ENCODE data around the gene CNKSR1.

GRCh38 chr1:26213335-26213905 lies 36.1 kb downstream of the CNKSR1 start:
- TF ChIP-seq MEIS1 (CRISPR knock-in tag; IDR thresholded peaks at IDR 0.05; ENCODE audit: borderline replicate concordance) (no peak), CREB1 (IDR thresholded peaks at IDR 0.05) (no peak), CREB1 (CRISPR knock-in tag; IDR thresholded peaks at IDR 0.05) (no peak), TRAFD1 (CRISPR knock-in tag; IDR thresholded peaks at IDR 0.05; ENCODE audit: borderline replicate concordance) (no peak)

Measured in HepG2 (cell line).